ENCODE results near the gene ITGA2B. TPM values are rescaled to one million over a fixed set of nuclear protein-coding genes. Genes with fewer than 3 reads are reported as not detected.

ITGA2B gene
- total RNA-seq, 6 donors from 2014 or later: 3.0 to 18.1 (median 7.5) TPM

DNA sequence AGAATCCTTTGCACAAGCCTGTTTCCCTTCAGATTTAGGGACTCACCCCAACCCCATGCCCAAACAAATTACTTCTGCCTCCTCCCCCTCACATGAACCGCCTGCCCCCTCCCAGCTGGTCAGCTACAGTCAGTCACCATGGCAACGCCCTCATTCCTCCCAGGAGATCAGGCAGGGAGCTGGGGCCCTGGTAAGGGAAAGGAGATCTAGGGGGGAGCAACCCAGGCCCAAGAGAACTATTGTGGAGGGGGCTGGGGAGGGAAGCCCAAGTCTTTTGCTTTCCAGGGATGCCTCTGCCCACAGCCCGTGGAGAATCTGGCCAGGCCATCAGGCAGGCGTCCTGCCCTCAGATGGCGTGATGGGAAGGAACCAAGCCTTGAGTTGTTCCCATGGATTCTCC lies 28.6 kb downstream of the ITGA2B start:
- H3K36me3 ChIP-seq: no peaks in the 10 kb centered on the region
- H3K4me3 ChIP-seq: no peak overlapping the region
- 73 to 82% methylated on average over 5 of the region's 5 CpGs for WGBS, 2 donors
- DNase-seq: no peak
- TF ChIP-seq, protein P1, sequence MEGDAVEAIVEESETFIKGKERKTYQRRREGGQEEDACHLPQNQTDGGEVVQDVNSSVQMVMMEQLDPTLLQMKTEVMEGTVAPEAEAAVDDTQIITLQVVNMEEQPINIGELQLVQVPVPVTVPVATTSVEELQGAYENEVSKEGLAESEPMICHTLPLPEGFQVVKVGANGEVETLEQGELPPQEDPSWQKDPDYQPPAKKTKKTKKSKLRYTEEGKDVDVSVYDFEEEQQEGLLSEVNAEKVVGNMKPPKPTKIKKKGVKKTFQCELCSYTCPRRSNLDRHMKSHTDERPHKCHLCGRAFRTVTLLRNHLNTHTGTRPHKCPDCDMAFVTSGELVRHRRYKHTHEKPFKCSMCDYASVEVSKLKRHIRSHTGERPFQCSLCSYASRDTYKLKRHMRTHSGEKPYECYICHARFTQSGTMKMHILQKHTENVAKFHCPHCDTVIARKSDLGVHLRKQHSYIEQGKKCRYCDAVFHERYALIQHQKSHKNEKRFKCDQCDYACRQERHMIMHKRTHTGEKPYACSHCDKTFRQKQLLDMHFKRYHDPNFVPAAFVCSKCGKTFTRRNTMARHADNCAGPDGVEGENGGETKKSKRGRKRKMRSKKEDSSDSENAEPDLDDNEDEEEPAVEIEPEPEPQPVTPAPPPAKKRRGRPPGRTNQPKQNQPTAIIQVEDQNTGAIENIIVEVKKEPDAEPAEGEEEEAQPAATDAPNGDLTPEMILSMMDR (IDR thresholded peaks at IDR 0.05): no peak
- no peak for TF ChIP-seq EP300 (IDR thresholded peaks at IDR 0.05)
- TF ChIP-seq POLR2A (IDR thresholded peaks at IDR 0.05): no peak
- TF ChIP-seq POLR2AphosphoS5 (IDR thresholded peaks at IDR 0.05): no peak
- no peak overlapping the region for H3K27ac ChIP-seq
- ATAC-seq (ENCODE audit: low FRiP score in 2 of 2): no peak
- H3K9me3 ChIP-seq: no peaks in the 10 kb centered on the region
- peaks cover 15 to 28% (median 20%) of the 10 kb centered on the region in 4 donors for H3K4me1 ChIP-seq
- peaks cover 0 to 9% (median 3%) of the 10 kb centered on the region in 4 donors for H3K27me3 ChIP-seq

- no peak overlapping the region for H3K4me3 ChIP-seq
- H3K9me3 ChIP-seq: no peaks in the 10 kb centered on the region
- TF ChIP-seq, protein P1 (IDR thresholded peaks at IDR 0.05): no peak
- no peak for TF ChIP-seq POLR2A (IDR thresholded peaks at IDR 0.05)
- TF ChIP-seq EP300 (IDR thresholded peaks at IDR 0.05): no peak
- no peak for TF ChIP-seq POLR2AphosphoS5 (IDR thresholded peaks at IDR 0.05)
- peaks cover 11 to 28% (median 20%) of the 10 kb centered on the region in 4 donors for H3K4me1 ChIP-seq
- H3K27ac ChIP-seq: no peak overlapping the region
- DNase-seq: no peak
- peaks cover 0 to 9% (median 3%) of the 10 kb centered on the region in 4 donors for H3K27me3 ChIP-seq
- H3K36me3 ChIP-seq: no peaks in the 10 kb centered on the region
- 60 to 67% methylated on average over 6 of the region's 6 CpGs for WGBS, 2 donors
- no peak for ATAC-seq (ENCODE audit: low FRiP score in 2 of 2)
Measured at GRCh38 chr17:44360144-44360533, 29.3 kb downstream of the ITGA2B start.

- Histone ChIP-seq H3K27me3 (peaks cover 0 to 9% (median 3%) of the 10 kb centered on the region in 4 donors), H3K4me3 (no peak overlapping the region), H3K9me3 (no peaks in the 10 kb centered on the region), H3K4me1 (peaks cover 11 to 29% (median 20%) of the 10 kb centered on the region in 4 donors), H3K36me3 (no peaks in the 10 kb centered on the region), H3K27ac (no peak overlapping the region)
- TF ChIP-seq POLR2AphosphoS5 (IDR thresholded peaks at IDR 0.05): no peak
- TF ChIP-seq POLR2A (IDR thresholded peaks at IDR 0.05): no peak
- TF ChIP-seq EP300 (IDR thresholded peaks at IDR 0.05): no peak
- TF ChIP-seq, protein P1 (IDR thresholded peaks at IDR 0.05): no peak
- no peak for ATAC-seq (ENCODE audit: low FRiP score in 2 of 2)
- 93 to 98% methylated on average over 9 to 13 of the region's 14 CpGs for WGBS, 2 donors
- DNase-seq: no peak
Measured at GRCh38 chr17:44359458-44360143, 29.8 kb downstream of the ITGA2B start.

DNA sequence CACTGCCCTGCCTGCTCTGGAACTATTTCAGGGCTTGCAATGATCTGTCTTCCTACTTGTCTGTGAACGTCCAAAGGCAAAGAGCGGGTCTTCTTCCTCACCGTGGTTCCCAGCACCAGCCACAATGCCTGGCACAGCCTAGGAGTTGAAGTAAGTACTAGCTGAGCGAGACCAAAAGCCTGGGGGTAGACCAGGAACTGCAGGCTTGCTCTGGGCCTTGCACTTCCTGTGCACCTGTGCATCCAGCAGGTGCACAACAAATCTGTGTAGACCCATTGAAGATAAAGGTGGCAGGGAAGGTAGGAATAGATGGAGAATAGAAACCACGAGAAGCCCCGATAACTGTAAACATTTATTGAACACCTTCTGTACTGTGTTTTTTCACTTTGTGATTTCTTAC lies 30.4 kb downstream of the ITGA2B start:
- Histone ChIP-seq H3K4me1 (peaks cover 11 to 30% (median 18%) of the 10 kb centered on the region in 4 donors), H3K27ac (no peak overlapping the region), H3K4me3 (no peak overlapping the region), H3K9me3 (no peaks in the 10 kb centered on the region), H3K36me3 (no peaks in the 10 kb centered on the region), H3K27me3 (peaks cover 0 to 9% (median 3%) of the 10 kb centered on the region in 4 donors)
- no peak for ATAC-seq (ENCODE audit: low FRiP score in 2 of 2)
- no peak for TF ChIP-seq POLR2A (IDR thresholded peaks at IDR 0.05)
- 67 to 77% methylated on average over 6 of the region's 6 CpGs for WGBS, 2 donors
- no peak for DNase-seq

DNA sequence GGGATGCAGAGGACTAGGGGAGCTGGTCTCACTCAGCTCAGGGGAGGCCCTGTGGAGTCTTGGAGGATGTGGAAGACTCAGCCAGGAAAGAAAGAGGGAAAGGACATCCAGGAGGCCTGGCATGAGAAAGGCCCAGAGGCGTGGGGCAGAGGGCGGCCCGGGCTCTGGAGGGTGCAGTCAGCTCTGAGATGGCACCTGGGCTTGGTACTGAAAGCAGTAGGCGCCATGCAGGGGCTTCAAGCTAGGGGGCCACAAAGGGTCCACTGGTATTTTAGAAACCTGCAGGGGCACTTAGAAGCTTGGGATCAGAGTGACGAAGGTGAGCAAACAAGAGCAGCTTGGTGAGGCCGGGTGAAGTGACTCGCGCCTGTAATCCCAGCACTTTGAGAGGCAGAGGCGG lies 31.4 kb downstream of the ITGA2B start:
- 89 to 90% methylated on average over 9 of the region's 9 CpGs for WGBS, 2 donors
- Histone ChIP-seq H3K27ac (no peak overlapping the region), H3K4me3 (no peak overlapping the region), H3K9me3 (no peaks in the 10 kb centered on the region), H3K27me3 (peaks cover 0 to 7% (median 3%) of the 10 kb centered on the region in 4 donors), H3K4me1 (peaks cover 10 to 28% (median 12%) of the 10 kb centered on the region in 4 donors), H3K36me3 (peaks cover 0 to 6% (median 1%) of the 10 kb centered on the region in 4 donors)
- ATAC-seq (ENCODE audit: low FRiP score in 2 of 2): no peak
- DNase-seq: no peak
- TF ChIP-seq POLR2A (IDR thresholded peaks at IDR 0.05) (no peak), POLR2AphosphoS5 (IDR thresholded peaks at IDR 0.05) (no peak), EP300 (IDR thresholded peaks at IDR 0.05) (no peak)
- TF ChIP-seq, protein P1 (IDR thresholded peaks at IDR 0.05): no peak

Measured in upper lobe of left lung (tissue), 6 donors.